NCI-H2196 (cell line): ENCODE results near the gene POU2F1.

Experiments used
- DNase-seq: peaks from one replicate; lab custom pipeline; 2025; ENCODE audit not compliant: unreplicated experiment; lab: John Stamatoyannopoulos, UW

POU2F1 gene

DNA sequence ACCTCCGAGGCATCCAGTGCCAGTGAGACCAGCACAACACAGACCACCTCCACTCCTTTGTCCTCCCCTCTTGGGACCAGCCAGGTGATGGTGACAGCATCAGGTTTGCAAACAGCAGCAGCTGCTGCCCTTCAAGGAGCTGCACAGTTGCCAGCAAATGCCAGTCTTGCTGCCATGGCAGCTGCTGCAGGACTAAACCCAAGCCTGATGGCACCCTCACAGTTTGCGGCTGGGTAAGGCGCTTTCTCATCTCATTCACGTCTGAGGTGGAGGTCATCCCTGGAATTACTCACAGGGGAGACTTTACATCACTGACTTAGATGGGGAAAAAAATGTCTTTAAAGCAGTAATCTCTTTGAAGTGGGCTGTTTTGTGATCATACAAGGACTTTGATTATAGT lies 191.4 kb downstream of the POU2F1 start:
- peak; percentile 68 for DNase-seq

DNA sequence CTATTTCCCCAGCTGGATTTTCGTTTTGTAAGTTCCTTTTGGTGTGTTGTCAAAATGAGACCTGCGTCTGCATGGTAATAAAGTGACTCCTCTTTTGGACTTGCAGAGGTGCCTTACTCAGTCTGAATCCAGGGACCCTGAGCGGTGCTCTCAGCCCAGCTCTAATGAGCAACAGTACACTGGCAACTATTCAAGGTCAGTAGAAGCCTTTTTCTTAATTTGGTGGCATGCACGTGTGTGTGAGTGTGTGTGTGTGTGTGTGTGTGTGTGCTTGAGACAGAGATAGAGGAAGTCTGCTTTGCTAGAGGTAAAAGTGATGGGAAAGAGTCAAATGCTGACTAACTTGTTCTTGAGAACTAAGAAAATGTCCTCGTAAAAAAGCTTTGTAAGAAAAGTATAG lies 192.2 kb downstream of the POU2F1 start:
- DNase-seq, result no peak

DNA sequence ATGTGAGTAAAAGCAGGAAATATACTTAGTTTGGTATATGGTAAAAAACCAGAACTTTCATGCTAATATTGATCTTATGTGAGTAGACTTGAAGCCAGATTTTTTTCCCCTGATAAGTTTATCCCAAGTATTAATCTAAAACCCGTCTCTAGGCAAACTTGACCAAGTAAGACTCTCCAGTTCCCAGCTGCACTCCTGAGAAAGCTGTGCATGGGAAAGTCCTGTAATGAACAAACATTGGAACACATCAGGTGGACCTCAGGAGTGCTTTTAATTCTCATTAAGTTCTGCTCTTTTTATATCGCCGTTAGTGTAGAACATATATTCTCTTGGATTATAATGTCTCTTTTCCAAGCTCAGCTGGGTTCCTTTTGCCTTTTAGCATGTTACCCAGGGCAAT lies 192.6 kb downstream of the POU2F1 start:
- no peak for DNase-seq

DNA sequence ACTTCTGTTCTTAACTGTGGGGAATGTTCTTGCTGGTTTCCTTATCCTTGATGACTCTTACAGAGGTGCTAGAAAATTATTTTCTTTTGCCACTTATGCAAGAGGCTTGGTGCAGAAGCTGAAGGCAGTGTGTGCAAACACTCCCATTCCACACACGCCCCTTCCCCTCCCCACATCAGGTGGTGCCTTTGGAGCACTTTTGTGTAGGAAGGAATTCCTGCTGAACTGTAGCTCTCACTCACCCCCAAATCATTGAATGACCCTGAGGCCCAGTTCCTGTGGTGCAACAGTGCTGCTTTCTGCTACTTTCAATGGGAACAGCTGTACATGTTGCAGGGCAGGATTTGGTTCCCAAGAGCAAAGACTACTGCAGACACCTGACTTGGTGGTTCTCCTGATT lies 195.8 kb downstream of the POU2F1 start:
- DNase-seq, result no peak

DNA sequence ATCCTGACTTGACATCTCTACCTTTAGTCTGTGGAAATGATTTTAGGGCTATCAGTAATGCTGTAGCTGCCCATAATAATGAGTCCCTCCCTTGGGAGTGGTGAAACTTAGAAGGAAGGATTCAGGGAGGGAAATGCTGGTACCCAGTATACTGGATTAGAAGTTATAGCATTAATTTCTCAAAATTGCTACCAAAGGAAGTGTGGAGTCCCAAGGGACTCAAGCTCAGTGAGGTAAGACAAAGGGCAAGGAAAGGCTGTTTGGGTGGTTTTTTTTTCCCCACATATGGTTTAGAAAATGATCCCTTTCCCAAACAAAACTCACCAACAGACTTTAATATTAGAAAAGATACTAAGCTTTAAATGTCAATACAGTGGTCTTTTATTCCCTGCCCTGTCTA lies 197.7 kb downstream of the POU2F1 start:
- DNase-seq, result no peak

DNA sequence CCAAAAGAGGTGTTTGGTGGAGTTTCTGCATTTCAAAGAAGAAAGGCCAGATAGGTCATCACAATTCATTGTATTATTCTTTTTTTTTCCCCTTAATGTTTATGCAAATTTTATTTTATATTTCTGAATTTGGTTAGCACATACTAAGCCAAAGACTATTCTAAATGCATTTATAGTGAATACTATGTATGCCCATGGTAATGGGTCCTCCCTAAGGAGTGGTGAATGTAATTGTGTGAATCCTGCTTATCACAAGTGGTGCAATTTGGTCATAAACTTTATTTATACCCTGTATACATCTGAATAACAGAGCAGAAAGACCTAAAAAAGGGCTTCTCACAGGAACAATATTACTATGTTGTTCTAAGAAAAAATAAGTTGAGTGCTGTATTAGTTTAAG lies 198.6 kb downstream of the POU2F1 start:
- no peak for DNase-seq

DNA sequence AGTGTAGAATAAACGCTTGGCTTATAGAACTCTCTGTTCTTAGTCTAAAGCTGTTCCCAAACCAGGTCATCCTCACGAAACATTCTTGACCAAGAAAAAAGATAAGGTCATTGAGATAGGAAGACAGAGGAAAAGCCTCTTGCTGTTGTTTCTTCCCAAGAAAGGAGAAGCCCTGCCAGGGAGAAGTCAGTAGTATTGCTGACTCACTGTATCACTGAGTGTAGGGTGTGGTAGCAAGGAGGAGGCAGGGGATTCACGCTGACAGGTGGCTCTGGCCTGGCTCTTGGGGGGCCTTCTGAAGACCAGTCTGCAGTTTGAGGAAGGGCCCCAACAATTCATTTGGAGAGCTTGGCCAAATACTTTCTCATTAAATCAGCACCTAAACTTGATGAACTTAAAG lies 199.8 kb downstream of the POU2F1 start:
- no peak for DNase-seq

DNA sequence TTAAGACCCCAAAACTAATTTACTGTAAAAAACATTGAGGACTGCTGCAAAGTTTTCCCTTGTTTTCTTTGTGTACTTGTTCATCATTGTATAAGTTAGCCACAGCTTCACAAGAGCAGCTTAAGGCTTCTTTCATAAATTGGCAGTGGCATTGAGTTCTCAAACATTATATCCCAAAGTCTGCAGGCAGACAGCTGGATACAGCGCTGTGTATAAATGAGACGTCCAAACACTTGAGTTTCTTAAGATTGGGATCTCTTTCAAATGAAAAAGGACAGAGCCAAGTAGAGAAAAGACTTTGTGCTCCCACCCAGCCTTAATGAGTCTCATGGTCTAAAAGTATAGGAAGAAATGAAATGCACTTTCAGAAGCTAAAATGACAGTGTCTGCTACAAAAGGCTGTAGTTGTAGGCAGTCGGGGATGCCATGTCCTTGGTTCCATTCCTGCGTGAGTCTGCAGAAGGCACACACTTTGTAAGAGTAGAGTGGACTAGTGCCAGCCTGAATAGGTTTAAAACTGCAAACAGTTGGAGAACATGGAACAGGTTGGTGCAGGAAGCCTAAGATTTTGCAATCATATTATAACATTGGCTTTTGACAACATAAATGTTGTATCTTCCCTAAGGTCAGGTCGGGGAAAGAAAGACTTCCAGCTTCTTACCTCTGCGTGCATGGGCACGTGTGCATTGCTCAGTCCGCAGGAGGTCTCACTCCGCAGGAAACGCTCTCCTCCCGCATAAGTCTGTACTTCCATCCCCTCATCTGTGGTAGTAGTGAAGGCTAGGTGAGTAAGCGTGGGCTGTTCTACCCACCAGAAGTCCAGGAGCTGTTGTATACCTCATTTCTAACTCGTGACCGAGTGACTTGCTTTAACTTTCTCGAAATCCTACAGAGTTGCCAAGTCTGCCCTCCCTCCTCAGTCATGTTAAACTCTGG lies 203.3 kb downstream of the POU2F1 start:
- no peak for DNase-seq

DNA sequence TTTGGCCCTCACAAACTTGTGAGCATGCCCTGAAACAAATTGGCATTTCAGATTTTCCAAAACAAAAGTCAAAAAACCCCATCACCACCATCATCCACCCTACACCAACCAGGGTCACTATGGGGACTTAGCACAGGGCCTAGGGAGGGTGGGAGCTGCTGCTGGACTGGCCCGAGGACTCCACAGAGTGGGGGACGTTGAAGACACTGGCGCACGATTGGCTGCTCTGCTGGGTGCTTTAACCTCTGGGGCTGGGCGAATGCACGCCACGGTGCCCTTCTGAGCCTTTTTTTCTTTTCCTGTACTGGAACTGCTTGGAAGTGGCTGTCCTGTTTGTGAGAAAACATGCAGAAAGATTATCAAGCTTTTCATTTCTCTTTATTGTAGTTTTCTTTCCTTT lies 204.8 kb downstream of the POU2F1 start:
- no peak for DNase-seq

DNA sequence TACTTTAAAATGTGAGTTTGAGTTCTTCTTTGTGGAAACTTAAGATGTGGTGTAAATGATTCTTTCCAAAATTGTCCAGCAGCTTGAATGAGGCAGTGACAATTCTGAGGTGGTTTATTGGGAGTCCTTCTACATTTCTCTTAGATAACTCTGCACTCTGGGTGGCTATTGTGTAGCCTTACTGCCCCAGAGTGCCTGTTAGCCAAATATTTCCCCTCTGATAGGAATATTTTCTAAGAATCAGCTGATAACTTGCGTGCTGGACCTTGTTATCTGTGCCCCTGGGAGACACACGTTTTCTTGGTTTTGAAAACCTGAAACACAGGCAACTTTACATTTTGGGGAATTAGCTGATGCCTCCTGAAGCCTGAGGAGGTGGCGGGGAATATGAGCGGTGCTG lies 206.0 kb downstream of the POU2F1 start:
- no peak for DNase-seq

DNA sequence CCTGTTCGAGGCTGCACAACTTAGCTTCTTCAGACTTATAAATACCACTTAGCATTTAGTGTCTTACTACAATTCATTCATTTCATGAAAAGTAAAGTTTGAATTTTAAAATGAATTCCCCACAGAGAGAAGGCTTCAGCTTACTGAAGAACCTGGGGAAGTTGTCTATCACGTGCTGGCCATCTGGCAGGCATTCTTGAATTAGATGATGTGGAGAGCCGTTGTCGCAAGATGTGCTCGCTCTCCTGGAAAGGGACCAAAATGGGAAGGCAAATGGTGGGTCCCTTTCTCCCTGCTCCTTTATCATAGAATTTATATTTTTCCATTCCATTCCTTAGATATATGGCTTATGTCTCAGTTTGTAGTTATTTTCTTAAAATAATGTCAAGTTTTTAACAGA lies 207.2 kb downstream of the POU2F1 start:
- no peak for DNase-seq

DNA sequence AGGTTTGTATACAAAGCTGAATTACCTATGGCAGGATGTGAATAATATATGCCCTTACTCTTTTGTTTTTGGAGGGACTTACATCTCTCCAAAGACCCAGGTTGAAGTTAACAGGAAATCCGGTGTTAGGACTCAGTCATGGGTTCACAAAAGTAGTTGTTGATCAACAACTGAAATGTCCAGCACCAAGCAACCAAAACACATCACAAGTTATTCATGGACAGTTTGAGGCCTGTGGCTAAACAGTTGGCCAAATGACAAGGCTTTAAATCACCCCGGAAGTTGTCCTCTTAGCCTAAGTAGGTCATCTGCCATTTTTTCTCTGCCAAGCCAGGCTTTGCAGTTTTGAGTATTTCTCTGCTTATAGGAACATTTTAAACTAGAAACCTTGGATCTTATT lies 207.7 kb downstream of the POU2F1 start:
- no peak for DNase-seq

DNA sequence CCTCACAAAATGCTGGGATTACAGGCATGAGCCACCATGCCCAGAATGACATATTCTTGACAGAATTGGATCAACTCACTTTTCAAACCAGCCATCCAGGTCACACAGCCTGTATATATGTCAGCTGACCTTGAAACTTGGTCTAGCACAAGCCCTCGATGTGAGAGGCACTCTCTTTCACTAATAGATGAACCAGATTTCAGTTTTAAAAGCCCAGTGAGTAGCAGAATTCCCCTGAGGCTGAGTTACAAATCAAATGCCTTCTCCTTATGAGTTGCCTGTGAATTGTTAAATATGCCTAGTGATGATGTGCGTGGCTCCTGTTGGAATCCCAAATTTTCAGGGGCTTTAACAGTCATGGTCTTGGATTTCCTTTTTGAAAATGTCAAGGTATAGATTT lies 208.9 kb downstream of the POU2F1 start:
- no peak for DNase-seq

DNA sequence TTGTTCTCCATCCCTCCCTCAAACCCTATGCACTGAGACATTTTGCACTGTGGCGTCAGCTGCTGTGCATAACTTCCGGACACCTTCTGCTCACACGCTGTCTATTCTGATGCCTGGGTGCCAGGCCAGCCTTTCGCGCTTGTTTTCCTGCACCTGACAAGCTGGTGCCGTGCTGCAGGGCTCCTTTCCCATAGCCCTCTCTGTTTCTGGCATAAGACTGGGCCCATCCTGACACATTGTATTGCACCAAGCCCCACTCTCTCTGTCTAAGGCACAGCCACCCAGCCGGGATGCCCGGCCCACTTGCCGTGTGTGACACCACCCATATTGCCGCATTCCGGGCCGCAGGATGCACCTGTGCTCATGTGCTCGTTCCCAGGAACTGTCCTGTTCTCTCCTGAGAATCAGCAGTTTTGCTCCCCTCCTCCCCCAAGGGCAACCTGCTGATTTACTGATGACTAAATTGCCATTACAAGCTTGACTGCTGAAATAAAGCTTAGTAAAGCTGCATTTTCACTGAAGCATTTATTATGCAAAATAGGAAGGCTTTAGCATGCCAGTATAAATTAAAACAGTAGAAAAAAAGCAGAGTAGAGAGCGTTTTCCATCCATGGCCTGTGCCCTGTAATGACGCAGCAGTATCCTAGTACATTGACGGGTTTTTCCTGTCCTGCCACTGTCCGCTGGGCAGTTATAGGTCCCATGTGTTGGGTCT lies 209.6 kb downstream of the POU2F1 start:
- no peak for DNase-seq

DNA sequence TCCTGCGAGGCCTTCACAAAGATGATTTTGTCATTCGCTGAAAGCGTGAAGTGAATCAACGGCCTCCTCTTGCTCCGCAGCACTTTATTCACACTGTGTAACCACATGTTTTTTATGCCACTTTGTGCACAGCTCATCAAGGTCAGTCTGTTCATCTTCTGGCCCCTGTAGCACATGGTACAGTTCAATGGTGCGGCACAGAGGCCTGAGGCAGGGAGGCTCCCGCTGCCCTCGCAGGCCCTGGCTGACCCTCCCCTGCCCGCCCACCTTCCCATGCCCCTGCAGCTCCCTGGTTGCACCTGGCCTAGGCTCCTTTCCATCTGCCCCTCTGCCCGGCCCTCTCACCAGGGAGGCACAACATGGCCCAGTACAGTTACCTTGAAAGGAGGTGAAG lies 210.2 kb downstream of the POU2F1 start:
- DNase-seq, result no peak

DNA sequence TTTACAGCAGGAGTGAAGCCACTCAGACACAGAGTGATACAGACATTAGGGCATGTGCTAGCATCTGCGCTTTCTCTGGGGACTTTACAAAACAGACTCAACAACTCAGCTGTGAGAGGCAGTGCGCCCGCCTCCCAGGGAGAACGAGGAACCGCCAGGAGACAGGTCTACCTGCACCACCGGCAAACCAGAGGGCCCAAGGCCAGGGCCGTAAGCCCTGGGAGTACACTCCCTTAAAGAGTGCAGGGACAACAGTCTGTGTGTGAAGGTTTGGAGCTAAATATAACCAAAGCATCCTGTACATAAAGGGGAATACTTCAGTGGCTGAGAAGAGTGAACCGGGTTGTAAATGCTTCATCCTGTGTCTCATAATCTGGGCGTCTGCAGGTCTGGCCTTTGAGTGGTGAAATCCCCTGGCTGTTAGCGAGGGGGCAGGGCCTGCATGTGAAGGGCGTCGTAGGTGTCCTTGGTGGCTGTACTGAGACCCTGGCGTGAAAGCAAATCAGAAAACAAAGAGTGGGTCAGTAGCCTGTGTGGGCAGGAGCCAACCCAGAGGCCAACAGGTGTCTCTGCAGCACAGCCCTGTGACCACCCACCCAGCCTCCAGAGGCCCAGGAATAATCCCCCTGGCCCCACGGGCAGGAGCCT lies 210.7 kb downstream of the POU2F1 start:
- DNase-seq, result no peak

DNA sequence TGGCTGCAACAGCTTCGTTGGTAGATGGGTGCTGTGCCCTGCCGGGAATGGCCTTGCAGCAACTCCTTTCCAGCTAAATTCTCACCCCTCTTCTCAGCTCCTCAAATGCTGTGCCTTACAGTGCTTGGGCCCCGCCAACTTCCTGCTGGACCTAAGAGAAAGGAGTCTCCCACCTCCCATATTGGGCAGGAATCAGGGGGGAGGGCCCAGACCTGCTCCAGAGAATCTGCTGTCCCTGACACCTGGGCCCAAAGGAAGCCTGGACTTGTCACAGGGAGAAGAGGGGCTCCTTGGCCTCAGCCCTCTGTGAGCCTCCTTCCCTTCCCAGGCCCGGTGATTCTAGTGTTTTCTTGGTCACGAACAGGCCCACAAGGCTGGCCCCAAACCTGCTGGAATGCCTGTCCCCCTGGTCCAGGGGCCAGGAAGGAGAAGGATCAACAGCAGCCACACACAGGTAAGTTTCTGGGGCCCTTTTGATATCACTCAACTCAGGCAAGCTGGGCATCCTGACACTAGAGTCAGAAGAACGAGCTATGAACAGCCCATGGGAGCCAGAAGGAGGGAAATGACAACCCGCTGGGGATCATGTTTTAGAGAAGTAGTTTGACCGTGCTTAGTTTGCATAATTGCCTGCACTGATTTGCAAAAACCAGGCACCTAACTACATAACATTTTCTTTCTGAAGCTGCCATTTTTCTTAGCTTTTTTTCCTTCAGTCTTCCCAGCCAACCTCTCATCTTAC lies 211.4 kb downstream of the POU2F1 start:
- DNase-seq, result no peak

DNA sequence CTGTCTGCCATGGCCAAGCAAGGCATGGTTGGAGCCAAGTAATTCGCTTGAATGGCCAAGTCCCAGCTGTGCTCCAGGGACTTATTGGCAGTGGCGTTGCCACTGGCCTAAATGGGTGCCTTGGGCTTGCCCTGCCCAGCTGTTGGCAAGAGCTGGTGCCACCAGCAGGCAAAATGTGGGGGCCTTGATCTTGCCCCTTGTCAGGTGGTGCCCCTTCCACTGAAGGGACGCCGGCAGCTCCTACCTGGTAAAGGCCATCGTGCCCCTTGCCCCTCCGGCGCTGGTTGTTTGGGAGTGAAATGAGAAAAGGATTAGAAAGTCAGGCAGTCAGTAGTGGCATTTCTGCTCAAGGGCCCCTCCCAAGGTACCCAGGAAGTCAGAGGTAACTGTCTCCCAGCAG lies 212.1 kb downstream of the POU2F1 start:
- no peak for DNase-seq

DNA sequence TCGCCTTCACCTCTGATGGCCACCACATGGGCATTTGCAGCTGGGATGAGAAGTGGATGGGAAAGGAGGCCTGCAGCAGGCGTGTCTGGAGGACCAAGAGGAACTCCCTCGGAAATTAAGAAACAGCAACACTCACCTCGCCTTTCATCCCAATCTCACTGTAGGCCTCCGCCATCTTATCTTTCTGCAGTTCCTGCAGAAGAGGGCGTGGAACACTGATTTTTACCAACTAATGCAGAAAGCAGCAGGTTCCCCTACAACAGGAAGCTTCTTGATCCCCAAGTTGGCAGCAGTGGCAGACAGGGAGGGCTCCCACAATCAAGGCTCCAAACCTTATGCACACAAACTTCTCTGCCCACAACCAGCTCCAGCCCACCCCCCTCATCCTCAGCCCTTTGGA lies 213.2 kb downstream of the POU2F1 start:
- DNase-seq, result no peak

DNA sequence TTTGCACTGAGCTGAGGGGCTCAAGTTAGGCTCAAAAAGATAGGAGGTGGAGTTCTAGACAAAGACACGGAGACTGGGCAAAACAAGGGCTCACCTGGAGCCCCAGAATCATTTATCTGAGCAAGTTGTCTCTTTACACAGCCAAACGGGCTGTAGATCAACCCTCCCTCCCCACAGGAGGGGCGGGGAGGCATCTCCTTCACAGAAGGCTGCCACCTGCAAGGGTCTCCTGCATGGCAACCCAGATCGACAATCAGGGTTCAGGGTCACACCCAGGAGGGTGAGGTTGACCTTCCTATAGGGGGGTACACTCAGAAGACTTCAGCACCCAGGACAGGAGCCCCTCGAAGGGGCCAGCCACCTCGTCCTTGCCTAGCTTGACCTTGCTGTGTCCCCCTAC lies 213.6 kb downstream of the POU2F1 start:
- DNase-seq, result no peak

DNA sequence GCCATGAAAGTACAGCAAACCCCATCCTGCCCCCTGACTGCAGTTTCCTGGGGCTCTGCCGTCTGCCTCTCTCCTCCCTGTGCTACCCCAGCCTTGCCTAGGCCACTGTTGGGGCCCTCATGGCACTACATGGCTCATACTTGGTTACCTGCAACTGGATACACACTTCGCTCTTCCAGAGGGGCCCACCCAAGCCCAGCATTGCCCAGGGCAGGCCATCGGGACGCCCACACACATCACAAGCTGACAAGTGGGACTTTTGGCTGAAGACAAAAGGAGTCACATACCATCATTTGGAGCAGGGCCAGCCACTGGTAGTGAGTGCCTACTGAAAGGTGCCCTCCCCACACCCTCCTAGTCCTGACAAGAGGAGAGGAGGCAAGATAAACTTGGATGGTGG lies 214.8 kb downstream of the POU2F1 start:
- DNase-seq, result no peak
